SU-DHL-6 (cell line): Measurements from ENCODE around the gene EFCAB14.

Source experiments
- CTCF ChIP-seq: fragments of 200-600 bp; sonication (generic); IDR thresholded peaks from one replicate; pipeline ENCODE4 v1.5.1; 2017; ENCODE audit warnings: antibody characterized with exemption, mild to moderate bottlenecking, low read length, moderate library complexity; ENCODE audit not compliant: insufficient read depth, poor library complexity, severe bottlenecking
- EZH2phosphoT487 ChIP-seq: fragments of 200-600 bp; sonication (generic), shearing (Covaris generic); conservative IDR thresholded peaks from 2 replicates; pipeline ENCODE4 v1.6.1; 2018; ENCODE audit warnings: mild to moderate bottlenecking, antibody characterized with exemption, low read length, moderate library complexity, mixed read lengths

- TF ChIP-seq CTCF: no peak
- TF ChIP-seq EZH2phosphoT487: no peak
Measured at GRCh38 chr1:46657775-46658174, 61.1 kb downstream of the EFCAB14 start.
